ENCODE measurements around the gene TELO2.

The TELO2 gene

DNA sequence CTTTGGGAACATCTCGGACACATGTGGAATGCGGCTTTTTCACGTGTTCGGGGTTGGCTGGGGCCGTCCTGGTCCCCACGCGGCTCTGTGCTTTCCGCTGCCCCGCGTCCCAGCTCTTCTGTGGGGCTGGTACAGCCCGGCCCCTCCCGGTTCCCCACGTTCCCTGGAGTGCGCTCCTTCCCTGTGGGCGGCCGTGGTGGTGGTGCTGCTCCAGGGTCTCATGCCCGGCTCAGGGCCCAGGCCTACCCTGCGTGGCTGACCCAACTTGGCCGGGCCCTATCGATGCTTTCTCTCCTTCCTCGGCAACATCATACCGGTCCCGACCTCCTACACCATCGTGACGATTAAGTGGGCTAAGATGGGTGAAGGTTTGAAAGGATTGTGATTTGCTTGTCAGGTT is 3.3 kb downstream of the TELO2 start:
- ATAC-seq: no peak

DNA sequence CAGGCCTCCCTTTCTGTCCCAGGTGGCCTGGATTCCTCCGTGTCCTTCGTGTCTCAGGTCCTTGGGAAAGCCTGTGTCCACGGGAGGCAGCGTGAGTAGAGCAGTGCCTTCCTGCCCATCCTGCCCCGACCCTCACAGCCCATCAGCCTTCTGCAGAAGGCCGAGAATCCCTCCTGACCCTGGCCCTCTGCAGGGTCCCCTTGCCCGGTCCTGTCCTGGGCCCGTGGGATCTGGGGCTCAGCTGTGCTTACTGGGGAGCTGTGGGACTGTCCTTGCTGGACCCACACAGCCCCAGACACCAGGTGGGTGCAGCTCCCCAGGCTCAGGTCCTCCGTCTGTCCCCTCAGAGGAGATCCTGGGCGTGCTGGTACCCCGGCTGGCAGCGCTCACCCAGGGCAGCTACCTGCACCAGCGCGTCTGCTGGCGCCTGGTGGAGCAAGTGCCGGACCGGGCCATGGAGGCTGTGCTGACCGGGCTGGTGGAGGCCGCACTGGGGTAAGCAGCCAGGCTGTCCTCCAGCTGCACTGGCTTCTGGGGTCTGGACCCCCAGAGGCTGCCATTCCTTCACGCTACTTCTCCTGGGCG is 3.9 kb downstream of the TELO2 start:
- TF ChIP-seq PATZ1 (CRISPR knock-in tag; IDR thresholded peaks at IDR 0.05; ENCODE audit: borderline replicate concordance): no peak
- TF ChIP-seq ESRRG (CRISPR knock-in tag; IDR thresholded peaks at IDR 0.05): no peak
- no peak for TF ChIP-seq ISL1 (CRISPR knock-in tag; IDR thresholded peaks at IDR 0.05)
- TF ChIP-seq GLIS3 (CRISPR knock-in tag; IDR thresholded peaks at IDR 0.05): no peak
- no peak for TF ChIP-seq RARB (CRISPR knock-in tag; IDR thresholded peaks at IDR 0.05)
- no peak for TF ChIP-seq TCF4 (CRISPR knock-in tag; IDR thresholded peaks at IDR 0.05; ENCODE audit: borderline replicate concordance)
- TF ChIP-seq TOX (CRISPR knock-in tag; IDR thresholded peaks at IDR 0.05; ENCODE audit: borderline replicate concordance): no peak
- TF ChIP-seq, protein P1, sequence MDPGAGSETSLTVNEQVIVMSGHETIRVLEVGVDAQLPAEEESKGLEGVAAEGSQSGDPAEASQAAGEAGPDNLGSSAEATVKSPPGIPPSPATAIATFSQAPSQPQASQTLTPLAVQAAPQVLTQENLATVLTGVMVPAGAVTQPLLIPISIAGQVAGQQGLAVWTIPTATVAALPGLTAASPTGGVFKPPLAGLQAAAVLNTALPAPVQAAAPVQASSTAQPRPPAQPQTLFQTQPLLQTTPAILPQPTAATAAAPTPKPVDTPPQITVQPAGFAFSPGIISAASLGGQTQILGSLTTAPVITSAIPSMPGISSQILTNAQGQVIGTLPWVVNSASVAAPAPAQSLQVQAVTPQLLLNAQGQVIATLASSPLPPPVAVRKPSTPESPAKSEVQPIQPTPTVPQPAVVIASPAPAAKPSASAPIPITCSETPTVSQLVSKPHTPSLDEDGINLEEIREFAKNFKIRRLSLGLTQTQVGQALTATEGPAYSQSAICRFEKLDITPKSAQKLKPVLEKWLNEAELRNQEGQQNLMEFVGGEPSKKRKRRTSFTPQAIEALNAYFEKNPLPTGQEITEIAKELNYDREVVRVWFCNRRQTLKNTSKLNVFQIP (CRISPR knock-in tag; IDR thresholded peaks at IDR 0.05; ENCODE audit: borderline replicate concordance, low read depth): no peak
- no peak for TF ChIP-seq ZFP30 (CRISPR knock-in tag; IDR thresholded peaks at IDR 0.05)
- TF ChIP-seq, protein P2, sequence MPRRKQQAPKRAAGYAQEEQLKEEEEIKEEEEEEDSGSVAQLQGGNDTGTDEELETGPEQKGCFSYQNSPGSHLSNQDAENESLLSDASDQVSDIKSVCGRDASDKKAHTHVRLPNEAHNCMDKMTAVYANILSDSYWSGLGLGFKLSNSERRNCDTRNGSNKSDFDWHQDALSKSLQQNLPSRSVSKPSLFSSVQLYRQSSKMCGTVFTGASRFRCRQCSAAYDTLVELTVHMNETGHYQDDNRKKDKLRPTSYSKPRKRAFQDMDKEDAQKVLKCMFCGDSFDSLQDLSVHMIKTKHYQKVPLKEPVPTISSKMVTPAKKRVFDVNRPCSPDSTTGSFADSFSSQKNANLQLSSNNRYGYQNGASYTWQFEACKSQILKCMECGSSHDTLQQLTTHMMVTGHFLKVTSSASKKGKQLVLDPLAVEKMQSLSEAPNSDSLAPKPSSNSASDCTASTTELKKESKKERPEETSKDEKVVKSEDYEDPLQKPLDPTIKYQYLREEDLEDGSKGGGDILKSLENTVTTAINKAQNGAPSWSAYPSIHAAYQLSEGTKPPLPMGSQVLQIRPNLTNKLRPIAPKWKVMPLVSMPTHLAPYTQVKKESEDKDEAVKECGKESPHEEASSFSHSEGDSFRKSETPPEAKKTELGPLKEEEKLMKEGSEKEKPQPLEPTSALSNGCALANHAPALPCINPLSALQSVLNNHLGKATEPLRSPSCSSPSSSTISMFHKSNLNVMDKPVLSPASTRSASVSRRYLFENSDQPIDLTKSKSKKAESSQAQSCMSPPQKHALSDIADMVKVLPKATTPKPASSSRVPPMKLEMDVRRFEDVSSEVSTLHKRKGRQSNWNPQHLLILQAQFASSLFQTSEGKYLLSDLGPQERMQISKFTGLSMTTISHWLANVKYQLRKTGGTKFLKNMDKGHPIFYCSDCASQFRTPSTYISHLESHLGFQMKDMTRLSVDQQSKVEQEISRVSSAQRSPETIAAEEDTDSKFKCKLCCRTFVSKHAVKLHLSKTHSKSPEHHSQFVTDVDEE (CRISPR knock-in tag; IDR thresholded peaks at IDR 0.05): no peak
- no peak for TF ChIP-seq OSR1 (CRISPR knock-in tag; IDR thresholded peaks at IDR 0.05)
- no peak for TF ChIP-seq ZC3H10 (CRISPR knock-in tag; IDR thresholded peaks at IDR 0.05)
- TF ChIP-seq ZNF70 (CRISPR knock-in tag; IDR thresholded peaks at IDR 0.05): no peak
- TF ChIP-seq CSDC2 (CRISPR knock-in tag; IDR thresholded peaks at IDR 0.05): no peak
- TF ChIP-seq BACH2 (CRISPR knock-in tag; IDR thresholded peaks at IDR 0.05; ENCODE audit: borderline replicate concordance): no peak
- ATAC-seq: no peak

More for the DNA sequence above, 3.3 kb downstream of the TELO2 start:
- no peak for TF ChIP-seq PPARA (CRISPR knock-in tag; IDR thresholded peaks at IDR 0.05; ENCODE audit: borderline replicate concordance)
- no peak for TF ChIP-seq ESRRG (CRISPR knock-in tag; IDR thresholded peaks at IDR 0.05)
- no peak for TF ChIP-seq GLIS3 (CRISPR knock-in tag; IDR thresholded peaks at IDR 0.05)

DNA sequence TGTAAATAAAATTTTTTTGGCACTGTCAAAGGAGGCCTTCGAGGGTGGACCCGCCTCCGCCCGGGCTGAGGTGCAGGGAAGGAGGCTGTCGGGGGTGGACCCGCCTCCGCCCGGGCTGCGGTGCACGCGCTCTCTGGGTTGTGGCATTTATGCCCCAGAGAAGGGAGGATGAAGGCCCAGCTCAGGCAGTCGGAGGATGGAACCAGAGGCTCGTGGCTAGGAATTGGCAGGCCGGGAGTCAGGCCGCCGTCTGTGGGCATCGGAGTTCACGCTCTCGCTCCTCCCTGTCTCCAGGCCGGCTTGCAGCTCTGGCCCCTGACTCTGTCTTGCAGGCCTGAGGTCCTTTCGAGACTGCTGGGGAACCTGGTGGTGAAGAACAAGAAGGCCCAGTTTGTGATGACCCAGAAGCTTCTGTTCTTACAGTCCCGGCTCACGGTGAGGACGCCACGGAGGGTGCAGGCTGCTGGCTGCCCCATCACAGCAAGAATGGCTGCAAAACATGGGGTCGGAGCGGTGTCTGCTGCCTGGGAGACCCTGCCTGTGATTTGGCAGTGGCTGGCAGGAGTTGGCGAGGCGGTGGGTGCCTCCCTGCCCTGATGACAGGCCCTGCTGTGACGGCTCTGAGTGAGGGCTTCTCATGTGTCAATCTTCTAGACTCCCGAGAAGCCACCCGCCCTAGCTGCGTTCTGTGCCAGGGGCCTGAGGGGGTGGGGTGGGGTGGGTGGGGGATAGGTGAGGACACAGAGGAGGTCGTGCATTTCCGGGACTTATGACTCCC is 5.9 kb downstream of the TELO2 start:
- ATAC-seq: no peak
- no peak for TF ChIP-seq ISL1 (CRISPR knock-in tag; IDR thresholded peaks at IDR 0.05)
- no peak for TF ChIP-seq ZFP3 (CRISPR knock-in tag; IDR thresholded peaks at IDR 0.05)
- TF ChIP-seq, protein P2 (CRISPR knock-in tag; IDR thresholded peaks at IDR 0.05): no peak
- TF ChIP-seq GLIS3 (CRISPR knock-in tag; IDR thresholded peaks at IDR 0.05): no peak
- TF ChIP-seq ZNF565 (CRISPR knock-in tag; conservative IDR thresholded peaks at IDR 0.05; ENCODE audit: low read depth): no peak
- no peak for TF ChIP-seq ARNTL (CRISPR knock-in tag; IDR thresholded peaks at IDR 0.05; ENCODE audit: borderline replicate concordance, low read depth)
- TF ChIP-seq ZNF70 (CRISPR knock-in tag; IDR thresholded peaks at IDR 0.05): no peak
- no peak for TF ChIP-seq CREB5 (CRISPR knock-in tag; IDR thresholded peaks at IDR 0.05; ENCODE audit: low read depth)
- TF ChIP-seq PPARA (CRISPR knock-in tag; IDR thresholded peaks at IDR 0.05; ENCODE audit: borderline replicate concordance): no peak
- TF ChIP-seq TOX (CRISPR knock-in tag; IDR thresholded peaks at IDR 0.05; ENCODE audit: borderline replicate concordance): no peak
- no peak for TF ChIP-seq CSDC2 (CRISPR knock-in tag; IDR thresholded peaks at IDR 0.05)
- no peak for TF ChIP-seq TCF4 (CRISPR knock-in tag; IDR thresholded peaks at IDR 0.05; ENCODE audit: borderline replicate concordance)
- TF ChIP-seq RARB (CRISPR knock-in tag; IDR thresholded peaks at IDR 0.05): no peak
- TF ChIP-seq BACH2 (CRISPR knock-in tag; IDR thresholded peaks at IDR 0.05; ENCODE audit: borderline replicate concordance): no peak
- TF ChIP-seq, protein P1 (CRISPR knock-in tag; IDR thresholded peaks at IDR 0.05; ENCODE audit: borderline replicate concordance, low read depth): no peak
- TF ChIP-seq ZC3H10 (CRISPR knock-in tag; IDR thresholded peaks at IDR 0.05): no peak
- TF ChIP-seq ZNF8 (CRISPR knock-in tag; IDR thresholded peaks at IDR 0.05): no peak
